NCI-H2227 (cell line): ENCODE measurements around the gene TBX19.

Experiments
- DNase-seq: peaks from one replicate; lab custom pipeline; 2025; ENCODE audit not compliant: unreplicated experiment; lab: John Stamatoyannopoulos, UW

TBX19 gene

GRCh38 chr1:168319691-168320090, 39.0 kb downstream of the TBX19 start:
- no peak for DNase-seq

GRCh38 chr1:168320149-168320548, 39.5 kb downstream of the TBX19 start:
- DNase-seq: no peak

GRCh38 chr1:168320800-168321450, 40.2 kb downstream of the TBX19 start:
- no peak for DNase-seq

GRCh38 chr1:168321945-168322344, 41.3 kb downstream of the TBX19 start:
- DNase-seq: peak; percentile 9

GRCh38 chr1:168324745-168325425, 44.2 kb downstream of the TBX19 start:
- DNase-seq: no peak

- no peak for DNase-seq
Observed at GRCh38 chr1:168328731-168329364, 48.2 kb downstream of the TBX19 start.

GRCh38 chr1:168330285-168330684, 49.6 kb downstream of the TBX19 start:
- DNase-seq: no peak

GRCh38 chr1:168331569-168331968, 50.9 kb downstream of the TBX19 start:
- no peak for DNase-seq

- peak; percentile 66 for DNase-seq
Observed at GRCh38 chr1:168333562-168334276, 53.0 kb downstream of the TBX19 start.

GRCh38 chr1:168335500-168335899, 54.8 kb downstream of the TBX19 start:
- DNase-seq: no peak

GRCh38 chr1:168338589-168339503, 58.2 kb downstream of the TBX19 start:
- no peak for DNase-seq

GRCh38 chr1:168340781-168341482, 60.3 kb downstream of the TBX19 start:
- DNase-seq: no peak

- no peak for DNase-seq
Observed at GRCh38 chr1:168341483-168341975, 60.9 kb downstream of the TBX19 start.

- DNase-seq: peak; percentile 88
Observed at GRCh38 chr1:168342572-168343280, 62.0 kb downstream of the TBX19 start.

- DNase-seq: peak; percentile 11
Observed at GRCh38 chr1:168343566-168343965, 62.9 kb downstream of the TBX19 start.

- no peak for DNase-seq
Observed at GRCh38 chr1:168344517-168344916, 63.8 kb downstream of the TBX19 start.

GRCh38 chr1:168345939-168346338, 65.3 kb downstream of the TBX19 start:
- DNase-seq: no peak

- DNase-seq: no peak
Observed at GRCh38 chr1:168347630-168348029, 67.0 kb downstream of the TBX19 start.

GRCh38 chr1:168348146-168348709, 67.6 kb downstream of the TBX19 start:
- DNase-seq: no peak
